Astrocyte of the cerebellum (primary cell): Measurements from ENCODE around the gene CTNNBIP1.
A peak's percentile ranks its signal among the peaks of the same experiment; 100 is the strongest.

Experiments used
- DNase-seq: peaks from one replicate; pipeline ENCODE4 v3.0.0-alpha.2; 2011; ENCODE audit warnings: low read depth
- H3K4me3 ChIP-seq: 2 replicates; pipeline ENCODE4 v1.5.1; 2011; ENCODE audit warnings: mild to moderate bottlenecking, low read depth, low read length, moderate library complexity
- in situ Hi-C: cut with HindIII; loops from 2 replicates; pipeline ENCODE4 v1.10.0; 2017; ENCODE audit warnings: low sequenced_read_pairs
- TF ChIP-seq, protein P1 (sequence below): IDR thresholded peaks from 2 replicates; pipeline ENCODE4 v1.5.1; 2012; ENCODE audit warnings: low read length, low read depth, moderate library complexity, mild to moderate bottlenecking; ENCODE audit errors: missing control alignments

Gene CTNNBIP1

DNA sequence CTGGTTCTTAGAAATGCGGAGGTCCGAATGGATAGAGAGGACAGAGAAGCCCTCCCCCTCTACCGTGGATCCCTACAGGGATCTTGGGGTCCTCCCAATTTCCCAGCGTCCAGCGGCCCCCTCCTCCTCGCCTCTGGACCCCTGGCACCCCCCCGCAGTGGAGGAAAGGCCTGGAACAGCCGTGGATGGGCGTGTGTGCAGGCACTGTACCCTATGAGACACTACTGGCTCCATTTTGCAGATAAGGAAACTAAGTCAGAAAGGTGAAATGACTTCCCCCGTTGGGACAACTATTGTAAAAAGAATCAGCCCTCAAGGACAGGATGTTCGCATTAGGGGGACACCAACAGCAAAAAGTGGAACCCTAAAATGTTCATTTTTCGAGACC, 85.4 kb downstream of the CTNNBIP1 start:
- no peak for DNase-seq
- peak overlapping the region; percentile 54 for H3K4me3 ChIP-seq
- in situ Hi-C loops, result loop anchor here (25.0 kb wide), 1 partner anchor 187 kb away; no protein-coding TSS in a partner anchor
- TF ChIP-seq, protein P1, sequence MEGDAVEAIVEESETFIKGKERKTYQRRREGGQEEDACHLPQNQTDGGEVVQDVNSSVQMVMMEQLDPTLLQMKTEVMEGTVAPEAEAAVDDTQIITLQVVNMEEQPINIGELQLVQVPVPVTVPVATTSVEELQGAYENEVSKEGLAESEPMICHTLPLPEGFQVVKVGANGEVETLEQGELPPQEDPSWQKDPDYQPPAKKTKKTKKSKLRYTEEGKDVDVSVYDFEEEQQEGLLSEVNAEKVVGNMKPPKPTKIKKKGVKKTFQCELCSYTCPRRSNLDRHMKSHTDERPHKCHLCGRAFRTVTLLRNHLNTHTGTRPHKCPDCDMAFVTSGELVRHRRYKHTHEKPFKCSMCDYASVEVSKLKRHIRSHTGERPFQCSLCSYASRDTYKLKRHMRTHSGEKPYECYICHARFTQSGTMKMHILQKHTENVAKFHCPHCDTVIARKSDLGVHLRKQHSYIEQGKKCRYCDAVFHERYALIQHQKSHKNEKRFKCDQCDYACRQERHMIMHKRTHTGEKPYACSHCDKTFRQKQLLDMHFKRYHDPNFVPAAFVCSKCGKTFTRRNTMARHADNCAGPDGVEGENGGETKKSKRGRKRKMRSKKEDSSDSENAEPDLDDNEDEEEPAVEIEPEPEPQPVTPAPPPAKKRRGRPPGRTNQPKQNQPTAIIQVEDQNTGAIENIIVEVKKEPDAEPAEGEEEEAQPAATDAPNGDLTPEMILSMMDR, result no peak

DNA sequence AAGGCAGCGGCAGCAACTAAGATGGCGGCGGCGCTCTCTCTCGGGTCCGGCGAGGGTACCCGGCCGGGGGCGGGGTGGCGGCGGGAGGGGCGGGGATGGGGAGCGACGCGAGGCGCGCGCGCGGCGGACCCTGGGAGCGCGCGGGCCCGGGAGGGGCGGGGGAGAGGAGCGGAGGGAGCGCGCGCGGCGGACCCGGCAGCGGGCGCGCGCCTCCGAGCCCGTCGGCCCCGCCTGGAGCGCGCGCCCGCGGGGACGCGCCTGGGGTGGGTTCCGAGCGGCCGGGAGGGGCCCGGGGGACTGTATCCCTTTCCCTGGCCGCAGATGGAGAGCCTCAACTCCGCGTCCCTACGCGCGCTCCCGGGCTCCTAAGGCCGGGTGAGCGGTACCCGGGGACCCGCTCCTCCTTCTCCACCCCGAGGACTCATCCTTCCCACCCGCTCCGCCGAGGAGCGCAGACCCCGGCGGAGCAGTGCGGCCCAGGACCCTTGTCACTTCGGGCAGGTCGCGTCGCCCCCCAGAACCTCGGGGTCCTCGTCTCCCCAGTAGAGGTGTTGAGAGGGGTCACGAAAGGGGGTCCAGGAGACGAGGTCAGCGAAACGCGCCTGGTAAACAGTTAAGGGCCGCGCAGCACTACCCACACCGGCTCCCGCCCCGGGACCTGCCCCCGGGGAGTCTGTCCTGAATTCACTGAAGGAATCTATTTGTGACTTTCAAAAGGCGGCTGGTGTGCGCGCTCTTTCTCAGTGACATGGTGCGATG, 85.9 kb downstream of the CTNNBIP1 start, which contains the start of gene CLSTN1:
TSS of gene CLSTN1 (minus strand) at position 23 of the 759 bp plus-strand sequence. CDS start 232 bp downstream, outside the sequence.
- DNase-seq, result peak; percentile 47
- in situ Hi-C loops, result loop anchor here (25.0 kb wide), 1 partner anchor 187 kb away; no protein-coding TSS in a partner anchor
- TF ChIP-seq, protein P1, result no peak
- H3K4me3 ChIP-seq, result peak within 1 kb of the TSS; percentile 92

DNA sequence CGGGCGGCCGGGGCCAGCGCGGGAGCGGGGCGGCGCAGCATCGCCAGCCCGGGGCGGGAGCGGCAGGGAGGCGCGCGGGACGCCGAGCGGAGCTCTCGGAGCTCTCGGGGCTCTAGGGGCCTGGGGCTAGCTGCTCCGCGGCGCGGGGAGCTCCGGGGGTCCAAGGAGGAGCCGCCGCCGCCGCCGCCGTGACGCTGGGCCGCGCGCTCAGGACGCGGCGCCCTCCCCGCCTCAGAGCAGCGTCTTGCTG, 86.5 kb downstream of the CTNNBIP1 start:
- in situ Hi-C loops, result loop anchor here (25.0 kb wide), 1 partner anchor 186 kb away; no protein-coding TSS in a partner anchor
- TF ChIP-seq, protein P1, result no peak
- peak overlapping the region; percentile 92 for H3K4me3 ChIP-seq
- DNase-seq, result no peak

DNA sequence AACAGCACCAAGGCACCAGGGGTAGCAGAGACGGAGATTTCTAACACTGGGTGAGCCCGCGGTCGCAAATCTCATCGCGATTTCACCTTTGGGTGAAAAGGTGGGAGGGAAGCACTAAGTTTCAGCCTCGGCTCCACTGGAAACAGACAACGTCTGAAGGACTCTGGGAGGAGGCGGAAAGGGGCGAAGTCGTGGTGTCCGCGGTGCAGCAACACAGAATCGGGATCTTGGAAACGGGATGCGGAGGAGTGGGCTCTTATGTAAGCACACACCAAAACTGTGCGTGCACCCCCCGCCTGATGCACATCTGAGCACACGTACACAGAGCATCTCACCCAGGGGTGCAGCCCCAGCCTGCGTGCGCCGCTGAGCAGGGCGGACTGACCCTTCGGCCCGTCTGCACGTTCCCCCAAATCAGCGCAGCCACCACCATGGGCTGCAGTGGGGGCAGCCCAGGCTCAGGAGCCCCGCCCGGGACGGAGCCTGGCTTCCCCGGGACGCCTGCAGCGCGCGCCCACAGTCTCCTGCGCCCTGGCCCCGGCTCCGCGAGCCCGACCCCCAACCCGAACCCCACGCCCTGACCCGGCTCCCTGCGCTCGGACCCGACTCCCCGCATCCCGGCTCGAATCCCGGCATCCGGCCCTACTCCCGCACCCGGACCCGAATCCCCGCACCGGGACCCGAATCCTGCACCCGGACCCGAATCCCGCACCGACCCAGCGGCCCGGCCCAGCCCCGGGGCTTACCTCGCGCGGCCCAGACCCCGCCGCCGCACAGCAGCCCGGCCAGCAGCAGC, 87.0 kb downstream of the CTNNBIP1 start:
- TF ChIP-seq, protein P1, result no peak
- peak overlapping the region; percentile 92 for H3K4me3 ChIP-seq
- DNase-seq, result no peak
- in situ Hi-C loops, result loop anchor here (25.0 kb wide), 1 partner anchor 186 kb away; no protein-coding TSS in a partner anchor

DNA sequence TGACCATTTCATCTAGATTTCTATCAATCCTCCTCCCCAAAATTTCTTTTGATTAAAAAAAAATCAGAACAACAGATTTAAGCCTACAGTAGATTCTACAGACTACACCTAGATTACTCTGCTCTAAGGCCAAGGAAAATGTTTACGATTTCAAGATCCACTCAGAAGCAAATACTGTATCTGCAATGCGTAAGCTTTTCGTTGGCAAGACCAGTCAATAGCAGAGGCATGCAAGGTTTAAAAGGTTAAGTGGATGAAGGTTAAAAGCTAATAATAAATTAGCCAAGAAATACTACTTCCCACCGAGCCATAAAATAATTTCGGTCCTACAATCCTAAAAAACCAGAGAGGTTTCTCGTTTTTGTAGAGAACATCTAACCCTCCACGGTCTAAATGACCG, 87.6 kb downstream of the CTNNBIP1 start:
- H3K4me3 ChIP-seq, result peak overlapping the region; percentile 92
- DNase-seq, result no peak
- TF ChIP-seq, protein P1, result no peak
- in situ Hi-C loops, result loop anchor here (25.0 kb wide), 1 partner anchor 185 kb away; no protein-coding TSS in a partner anchor

DNA sequence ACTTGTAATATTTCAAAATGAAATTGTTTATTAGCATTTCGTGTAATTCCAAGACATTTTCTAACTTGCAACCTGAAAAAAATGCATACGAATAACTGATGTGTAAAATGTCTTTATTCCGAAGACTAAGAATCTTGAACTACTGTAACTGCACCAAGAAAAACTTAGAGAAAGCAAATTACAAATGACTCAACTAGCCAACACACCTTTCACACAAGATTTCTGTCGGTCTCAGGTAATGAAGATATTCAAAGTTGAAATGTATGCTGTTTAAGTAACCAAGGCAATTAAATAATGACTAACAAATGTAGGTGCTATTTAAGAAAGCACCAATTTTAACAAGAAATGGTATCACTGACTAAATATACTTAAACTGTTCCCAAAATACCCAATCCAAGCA, 88.4 kb downstream of the CTNNBIP1 start:
- in situ Hi-C loops, result loop anchor here (25.0 kb wide), 1 partner anchor 184 kb away; no protein-coding TSS in a partner anchor

More for the DNA sequence above, 88.4 kb downstream of the CTNNBIP1 start:
- H3K4me3 ChIP-seq, result peak overlapping the region; percentile 92
- no peak for DNase-seq
- TF ChIP-seq, protein P1, result no peak
